ENCODE results near the gene CPB2.
A peak's percentile ranks its signal among the peaks of the same experiment; 100 is the strongest.

CPB2 gene

DNA sequence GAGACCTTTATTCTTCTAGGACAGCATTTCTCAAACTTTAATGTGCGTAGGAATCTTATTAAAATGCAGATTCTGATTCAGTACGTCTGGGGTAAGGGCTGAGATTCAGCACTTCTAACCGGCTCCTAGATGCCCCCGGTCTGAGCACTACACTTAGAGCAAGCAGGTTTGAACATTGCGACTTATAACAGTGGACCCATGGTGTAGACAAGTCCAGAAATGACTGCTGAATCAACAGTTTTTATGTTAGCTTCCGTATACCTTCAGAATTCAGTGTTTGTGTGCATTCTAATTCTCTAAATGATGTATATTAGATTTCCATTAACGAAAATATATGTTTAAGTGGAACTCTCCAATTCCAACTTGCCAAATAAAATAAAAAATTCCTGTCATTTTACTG lies 17.5 kb upstream of the CPB2 start:
- no peak overlapping the region for H3K14ac ChIP-seq (ENCODE audit: low read length)
- WGBS, 2 donors (ENCODE audit: extremely low coverage in 2 of 2, insufficient read length in 2 of 2, insufficient replicate concordance in 1 of 2) = no CpG with 5 or more reads among the region's 7 CpGs
- peaks cover 0 to 8% of the 10 kb centered on the region in 2 donors for H3K4me1 ChIP-seq (ENCODE audit: control insufficient read depth in 2 of 2, insufficient read depth in 1 of 2, low read depth in 1 of 2, low read length in 2 of 2)
- no peak for DNase-seq (ENCODE audit: low spot score)
- no peak overlapping the region for H3K4ac ChIP-seq (ENCODE audit: low read length)
- H3K9ac ChIP-seq (ENCODE audit: low read depth, low read length, poor library complexity) = no peak overlapping the region
- H3K23ac ChIP-seq (ENCODE audit: low read depth, low read length, poor library complexity) = no peak overlapping the region
- peaks cover 0 to 5% of the 10 kb centered on the region in 2 donors for H3K9me3 ChIP-seq (replicated peaks in 1 of 2; ENCODE audit: control insufficient read depth in 2 of 2, insufficient read depth in 1 of 2, low read depth in 1 of 2, low read length in 2 of 2)
- no peak overlapping the region for H3K27ac ChIP-seq (replicated peaks; ENCODE audit: low read length)
- no peak overlapping the region for H2BK5ac ChIP-seq (ENCODE audit: low read length)
- H2BK12ac ChIP-seq (ENCODE audit: low read length) = no peak overlapping the region
- no peak overlapping the region for H3K4me3 ChIP-seq (ENCODE audit: low read length in 2 of 2)
- H3K79me1 ChIP-seq (ENCODE audit: low read depth, low read length) = no peaks in the 10 kb centered on the region
- no peak overlapping the region for H2BK120ac ChIP-seq (ENCODE audit: low read depth, low read length)
- no peaks in the 10 kb centered on the region for H3K27me3 ChIP-seq (ENCODE audit: control insufficient read depth in 3 of 3, insufficient read depth in 3 of 3, low read depth in 1 of 3, low read length in 3 of 3)
- H3K18ac ChIP-seq (ENCODE audit: low read length) = no peak overlapping the region
- H2AFZ ChIP-seq (ENCODE audit: low read length) = no peak overlapping the region
- H3K36me3 ChIP-seq (replicated peaks in 1 of 2; ENCODE audit: control insufficient read depth in 2 of 2, insufficient read depth in 2 of 2, low read length in 2 of 2) = no peaks in the 10 kb centered on the region
- H4K91ac ChIP-seq (ENCODE audit: low read depth, low read length, poor library complexity) = no peak overlapping the region
- H2AK5ac ChIP-seq (ENCODE audit: low read depth, low read length) = no peak overlapping the region
- no peak overlapping the region for H3K4me2 ChIP-seq (ENCODE audit: insufficient read depth, low read length, poor library complexity, severe bottlenecking)
- H2BK15ac ChIP-seq (ENCODE audit: low read length) = no peak overlapping the region
- H4K8ac ChIP-seq (ENCODE audit: low read depth, low read length) = no peak overlapping the region

DNA sequence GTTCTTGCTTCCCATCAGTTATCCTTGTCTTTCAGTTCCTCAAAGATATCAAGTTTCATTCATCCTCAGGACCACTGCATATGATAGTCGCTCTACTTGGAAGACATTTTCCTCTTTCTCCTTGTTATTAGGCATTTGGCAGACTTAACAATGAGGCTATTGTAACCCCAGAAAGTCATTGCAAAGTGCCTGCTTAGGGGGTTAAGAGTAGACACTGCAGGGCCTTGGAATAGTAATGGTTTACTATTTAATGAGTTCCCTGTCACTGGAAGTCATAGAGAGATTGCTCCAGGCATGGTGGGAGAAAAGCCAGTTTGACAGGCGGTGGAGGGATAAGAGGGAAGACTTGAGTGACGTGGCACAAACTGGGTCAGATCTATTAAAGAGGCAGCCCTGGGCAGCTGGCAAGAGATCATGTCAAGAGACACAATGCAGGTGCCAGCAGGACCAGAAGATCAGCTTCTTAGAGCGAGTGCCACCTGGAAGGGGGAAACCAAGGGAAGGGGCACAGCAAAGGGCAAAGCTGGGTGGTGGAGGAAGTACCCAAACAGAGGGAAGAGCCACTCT lies 16.8 kb upstream of the CPB2 start:
- H3K79me1 ChIP-seq (ENCODE audit: low read depth, low read length) = no peaks in the 10 kb centered on the region
- no peak overlapping the region for H3K14ac ChIP-seq (ENCODE audit: low read length)
- no peak overlapping the region for H2BK5ac ChIP-seq (ENCODE audit: low read length)
- H2BK15ac ChIP-seq (ENCODE audit: low read length) = no peak overlapping the region
- H3K9me3 ChIP-seq (replicated peaks in 1 of 2; ENCODE audit: control insufficient read depth in 2 of 2, insufficient read depth in 1 of 2, low read depth in 1 of 2, low read length in 2 of 2) = peaks cover 0 to 5% of the 10 kb centered on the region in 2 donors
- no peaks in the 10 kb centered on the region for H3K36me3 ChIP-seq (replicated peaks in 1 of 2; ENCODE audit: control insufficient read depth in 2 of 2, insufficient read depth in 2 of 2, low read length in 2 of 2)
- no peak overlapping the region for H2AK5ac ChIP-seq (ENCODE audit: low read depth, low read length)
- no peak overlapping the region for H4K8ac ChIP-seq (ENCODE audit: low read depth, low read length)
- H3K4me3 ChIP-seq (ENCODE audit: low read length in 2 of 2) = no peak overlapping the region
- no peaks in the 10 kb centered on the region for H3K27me3 ChIP-seq (ENCODE audit: control insufficient read depth in 3 of 3, insufficient read depth in 3 of 3, low read depth in 1 of 3, low read length in 3 of 3)
- no peak for DNase-seq (ENCODE audit: low spot score)
- H3K4me2 ChIP-seq (ENCODE audit: insufficient read depth, low read length, poor library complexity, severe bottlenecking) = no peak overlapping the region
- H2BK120ac ChIP-seq (ENCODE audit: low read depth, low read length) = no peak overlapping the region
- no peak overlapping the region for H3K9ac ChIP-seq (ENCODE audit: low read depth, low read length, poor library complexity)
- no CpG with 5 or more reads among the region's 4 CpGs for WGBS, 2 donors (ENCODE audit: extremely low coverage in 2 of 2, insufficient read length in 2 of 2, insufficient replicate concordance in 1 of 2)
- H2AFZ ChIP-seq (ENCODE audit: low read length) = no peak overlapping the region
- H3K4ac ChIP-seq (ENCODE audit: low read length) = no peak overlapping the region
- H3K4me1 ChIP-seq (ENCODE audit: control insufficient read depth in 2 of 2, insufficient read depth in 1 of 2, low read depth in 1 of 2, low read length in 2 of 2) = peaks cover 0 to 8% of the 10 kb centered on the region in 2 donors
- no peak overlapping the region for H3K23ac ChIP-seq (ENCODE audit: low read depth, low read length, poor library complexity)
- H3K18ac ChIP-seq (ENCODE audit: low read length) = no peak overlapping the region
- no peak overlapping the region for H4K91ac ChIP-seq (ENCODE audit: low read depth, low read length, poor library complexity)
- no peak overlapping the region for H2BK12ac ChIP-seq (ENCODE audit: low read length)
- H3K27ac ChIP-seq (replicated peaks; ENCODE audit: low read length) = no peak overlapping the region

DNA sequence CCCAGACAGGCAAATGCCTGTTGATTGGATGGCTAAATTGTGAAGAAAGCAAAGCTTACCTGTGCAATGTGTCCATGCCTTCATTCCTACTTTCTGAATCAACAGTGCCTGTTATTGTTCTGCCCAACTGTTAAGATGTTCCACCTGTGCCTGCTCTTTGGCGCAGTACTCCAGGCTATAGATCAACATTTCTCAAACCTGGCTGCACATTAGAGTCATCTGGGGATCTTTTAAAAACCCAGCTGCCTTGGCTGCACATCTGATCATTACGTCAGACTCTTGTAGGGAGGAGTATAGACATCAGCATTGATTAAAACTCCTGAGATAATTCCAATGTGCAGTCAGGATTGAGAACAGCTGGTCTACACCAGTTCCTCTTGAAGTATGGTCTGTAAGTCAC lies 16.2 kb upstream of the CPB2 start:
- H3K9ac ChIP-seq (ENCODE audit: low read depth, low read length, poor library complexity) = no peak overlapping the region
- no peak overlapping the region for H3K23ac ChIP-seq (ENCODE audit: low read depth, low read length, poor library complexity)
- H3K18ac ChIP-seq (ENCODE audit: low read length) = no peak overlapping the region
- no peak overlapping the region for H3K27ac ChIP-seq (replicated peaks; ENCODE audit: low read length)
- H4K8ac ChIP-seq (ENCODE audit: low read depth, low read length) = no peak overlapping the region
- H4K91ac ChIP-seq (ENCODE audit: low read depth, low read length, poor library complexity) = no peak overlapping the region
- no peaks in the 10 kb centered on the region for H3K36me3 ChIP-seq (replicated peaks in 1 of 2; ENCODE audit: control insufficient read depth in 2 of 2, insufficient read depth in 2 of 2, low read length in 2 of 2)
- WGBS, 2 donors (ENCODE audit: extremely low coverage in 2 of 2, insufficient read length in 2 of 2, insufficient replicate concordance in 1 of 2) = no CpG with 5 or more reads among the region's 2 CpGs
- no peak overlapping the region for H3K14ac ChIP-seq (ENCODE audit: low read length)
- H3K4me1 ChIP-seq (ENCODE audit: control insufficient read depth in 2 of 2, insufficient read depth in 1 of 2, low read depth in 1 of 2, low read length in 2 of 2) = peaks cover 0 to 8% of the 10 kb centered on the region in 2 donors
- H2BK120ac ChIP-seq (ENCODE audit: low read depth, low read length) = no peak overlapping the region
- no peaks in the 10 kb centered on the region for H3K27me3 ChIP-seq (ENCODE audit: control insufficient read depth in 3 of 3, insufficient read depth in 3 of 3, low read depth in 1 of 3, low read length in 3 of 3)
- no peak overlapping the region for H2AK5ac ChIP-seq (ENCODE audit: low read depth, low read length)
- no peak for DNase-seq (ENCODE audit: low spot score)
- no peak overlapping the region for H3K4ac ChIP-seq (ENCODE audit: low read length)
- no peak overlapping the region for H2BK5ac ChIP-seq (ENCODE audit: low read length)
- H2AFZ ChIP-seq (ENCODE audit: low read length) = no peak overlapping the region
- no peaks in the 10 kb centered on the region for H3K79me1 ChIP-seq (ENCODE audit: low read depth, low read length)
- no peak overlapping the region for H2BK12ac ChIP-seq (ENCODE audit: low read length)
- no peak overlapping the region for H2BK15ac ChIP-seq (ENCODE audit: low read length)
- H3K4me2 ChIP-seq (ENCODE audit: insufficient read depth, low read length, poor library complexity, severe bottlenecking) = no peak overlapping the region
- peaks cover 0 to 5% of the 10 kb centered on the region in 2 donors for H3K9me3 ChIP-seq (replicated peaks in 1 of 2; ENCODE audit: control insufficient read depth in 2 of 2, insufficient read depth in 1 of 2, low read depth in 1 of 2, low read length in 2 of 2)
- no peak overlapping the region for H3K4me3 ChIP-seq (ENCODE audit: low read length in 2 of 2)

DNA sequence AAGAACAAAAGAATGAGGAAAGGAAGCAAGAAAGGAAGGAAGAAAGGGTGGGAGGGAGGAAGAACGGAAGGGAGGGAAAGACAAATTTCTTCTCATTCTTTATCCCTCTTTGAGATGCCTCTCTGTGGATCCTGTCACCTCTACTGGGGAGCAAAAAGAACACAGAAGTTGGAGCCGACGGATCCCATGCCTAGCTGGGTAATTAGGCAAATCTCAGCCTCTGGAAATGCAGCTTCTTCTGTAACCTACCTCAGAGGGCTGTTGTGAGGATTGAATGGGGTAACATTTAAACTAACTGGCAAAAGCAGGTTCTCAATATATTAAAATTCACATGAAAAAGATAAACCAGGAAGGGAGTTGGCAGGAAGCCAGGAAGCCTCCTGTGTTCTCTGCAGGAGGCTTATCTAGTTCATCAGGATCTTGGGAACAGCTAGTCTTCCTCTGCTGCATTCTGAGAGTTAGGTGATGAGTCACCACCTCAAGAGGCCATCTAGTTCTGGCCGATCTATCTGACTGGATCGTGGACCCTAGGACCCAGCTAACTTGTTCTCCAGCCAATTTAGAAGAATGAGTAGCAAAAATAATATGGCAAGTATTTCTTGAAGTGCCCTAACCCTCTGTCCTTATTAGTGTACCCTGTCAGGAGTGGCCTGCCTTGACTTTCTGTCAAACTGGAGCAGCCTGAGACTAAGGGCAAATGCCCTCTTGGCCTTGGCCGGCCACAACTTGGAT lies 15.2 kb upstream of the CPB2 start:
- H3K23ac ChIP-seq (ENCODE audit: low read depth, low read length, poor library complexity) = no peak overlapping the region
- no peak for DNase-seq (ENCODE audit: low spot score)
- H3K79me1 ChIP-seq (ENCODE audit: low read depth, low read length) = no peaks in the 10 kb centered on the region
- peaks cover 0 to 8% of the 10 kb centered on the region in 2 donors for H3K4me1 ChIP-seq (ENCODE audit: control insufficient read depth in 2 of 2, insufficient read depth in 1 of 2, low read depth in 1 of 2, low read length in 2 of 2)
- no peaks in the 10 kb centered on the region for H3K27me3 ChIP-seq (ENCODE audit: control insufficient read depth in 3 of 3, insufficient read depth in 3 of 3, low read depth in 1 of 3, low read length in 3 of 3)
- H3K9ac ChIP-seq (ENCODE audit: low read depth, low read length, poor library complexity) = no peak overlapping the region
- H3K18ac ChIP-seq (ENCODE audit: low read length) = no peak overlapping the region
- H2BK120ac ChIP-seq (ENCODE audit: low read depth, low read length) = no peak overlapping the region
- H2BK15ac ChIP-seq (ENCODE audit: low read length) = no peak overlapping the region
- peak overlapping the region; percentile 46 for H2AFZ ChIP-seq (ENCODE audit: low read length)
- H3K4me2 ChIP-seq (ENCODE audit: insufficient read depth, low read length, poor library complexity, severe bottlenecking) = no peak overlapping the region
- H3K4ac ChIP-seq (ENCODE audit: low read length) = no peak overlapping the region
- no CpG with 5 or more reads among the region's 6 CpGs for WGBS, 2 donors (ENCODE audit: extremely low coverage in 2 of 2, insufficient read length in 2 of 2, insufficient replicate concordance in 1 of 2)
- H3K9me3 ChIP-seq (replicated peaks in 1 of 2; ENCODE audit: control insufficient read depth in 2 of 2, insufficient read depth in 1 of 2, low read depth in 1 of 2, low read length in 2 of 2) = peaks cover 0 to 5% of the 10 kb centered on the region in 2 donors
- H2AK5ac ChIP-seq (ENCODE audit: low read depth, low read length) = no peak overlapping the region
- H3K14ac ChIP-seq (ENCODE audit: low read length) = no peak overlapping the region
- H3K36me3 ChIP-seq (replicated peaks in 1 of 2; ENCODE audit: control insufficient read depth in 2 of 2, insufficient read depth in 2 of 2, low read length in 2 of 2) = no peaks in the 10 kb centered on the region
- H3K4me3 ChIP-seq (ENCODE audit: low read length in 2 of 2) = no peak overlapping the region
- no peak overlapping the region for H3K27ac ChIP-seq (replicated peaks; ENCODE audit: low read length)
- no peak overlapping the region for H2BK5ac ChIP-seq (ENCODE audit: low read length)
- no peak overlapping the region for H4K91ac ChIP-seq (ENCODE audit: low read depth, low read length, poor library complexity)
- no peak overlapping the region for H2BK12ac ChIP-seq (ENCODE audit: low read length)
- no peak overlapping the region for H4K8ac ChIP-seq (ENCODE audit: low read depth, low read length)

Measured in neuronal stem cell (in vitro differentiated cells).